Measurements from ENCODE around the gene CLCNKA.
"Not testable (repeated sequence)": the region's sequence is repeated elsewhere in the genome, so short reads cannot be mapped to it uniquely, and the experiment has no call there.

CLCNKA gene

DNA sequence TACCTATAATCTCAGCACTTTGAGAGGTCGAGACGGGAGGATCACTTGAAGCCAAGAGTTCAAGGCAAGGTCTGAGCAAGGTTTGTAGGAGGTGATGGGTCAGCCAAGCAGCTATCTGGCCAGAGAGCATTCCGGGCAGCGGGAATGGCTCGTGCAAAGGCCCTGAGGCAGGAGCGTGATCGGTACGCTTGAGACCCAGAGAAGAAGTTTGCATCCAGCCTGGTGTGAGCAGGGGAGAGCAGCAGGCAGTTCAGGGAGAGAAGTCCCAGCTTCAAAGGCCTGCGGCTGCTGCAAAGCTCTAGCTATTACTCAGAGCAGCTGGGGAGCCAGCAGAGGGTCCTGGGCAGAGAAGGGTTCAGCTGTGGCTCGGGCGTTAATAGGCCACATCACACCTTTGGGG is 22.9 kb upstream of the CLCNKA start:
- DNase-seq, result no peak

DNA sequence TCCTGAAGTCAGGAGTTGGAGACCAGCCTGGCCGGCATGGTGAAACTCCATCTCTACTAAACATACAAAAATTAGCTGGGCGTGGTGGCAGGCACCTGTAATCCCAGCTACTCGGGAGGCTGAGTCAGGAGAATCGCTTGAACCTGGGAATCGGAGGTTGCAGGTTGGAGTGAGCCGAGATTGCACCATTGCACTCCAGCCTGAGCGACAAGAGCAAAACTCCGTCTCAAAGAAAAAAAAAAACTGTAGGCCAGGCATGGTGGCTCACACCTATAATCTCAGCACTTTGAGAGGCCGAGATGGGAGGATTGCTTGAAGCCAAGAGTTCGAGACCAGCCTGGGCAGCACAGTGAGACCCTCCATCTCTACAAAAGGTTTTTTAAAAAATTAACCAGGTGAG is 20.6 kb upstream of the CLCNKA start:
- DNase-seq, result not testable (repeated sequence)

DNA sequence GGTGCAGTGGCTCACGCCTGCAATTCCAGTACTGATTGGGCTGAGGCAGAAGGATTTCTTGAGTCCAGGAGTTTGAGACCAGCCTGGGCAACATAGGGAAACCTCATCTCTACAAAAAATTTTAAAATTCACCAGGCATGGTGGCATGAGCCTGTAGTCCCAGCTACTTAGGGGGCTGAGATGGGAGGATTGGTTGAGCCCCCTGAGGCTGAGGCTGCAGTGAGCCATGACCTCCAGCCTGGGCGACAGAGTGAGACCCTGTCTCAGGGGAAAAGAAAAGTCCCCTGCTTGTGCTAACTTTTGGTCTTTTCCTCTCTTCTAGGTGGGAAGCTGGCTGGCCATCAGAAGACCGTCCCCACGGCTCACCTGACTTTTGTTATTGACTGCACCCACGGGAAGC is 16.2 kb upstream of the CLCNKA start:
- DNase-seq, result no peak

DNA sequence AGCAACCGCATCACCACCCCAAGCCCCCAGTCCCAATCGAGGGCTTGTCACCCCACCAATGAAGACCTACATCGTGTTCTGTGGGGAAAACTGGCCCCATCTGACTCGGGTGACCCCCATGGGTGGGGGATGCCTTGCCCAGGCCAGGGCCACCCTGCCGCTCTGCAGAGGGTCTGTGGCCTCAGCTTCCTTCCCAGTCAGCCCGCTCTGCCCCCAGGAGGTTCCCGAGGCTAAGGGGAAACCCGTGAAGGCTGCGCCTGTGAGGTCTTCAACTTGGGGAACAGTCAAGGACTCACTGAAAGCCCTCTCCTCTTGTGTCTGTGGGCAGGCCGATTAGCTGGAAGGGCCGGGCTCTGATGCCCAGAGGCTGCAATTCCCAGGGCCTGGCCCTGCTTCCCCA is 15.8 kb upstream of the CLCNKA start:
- DNase-seq, result no peak

DNA sequence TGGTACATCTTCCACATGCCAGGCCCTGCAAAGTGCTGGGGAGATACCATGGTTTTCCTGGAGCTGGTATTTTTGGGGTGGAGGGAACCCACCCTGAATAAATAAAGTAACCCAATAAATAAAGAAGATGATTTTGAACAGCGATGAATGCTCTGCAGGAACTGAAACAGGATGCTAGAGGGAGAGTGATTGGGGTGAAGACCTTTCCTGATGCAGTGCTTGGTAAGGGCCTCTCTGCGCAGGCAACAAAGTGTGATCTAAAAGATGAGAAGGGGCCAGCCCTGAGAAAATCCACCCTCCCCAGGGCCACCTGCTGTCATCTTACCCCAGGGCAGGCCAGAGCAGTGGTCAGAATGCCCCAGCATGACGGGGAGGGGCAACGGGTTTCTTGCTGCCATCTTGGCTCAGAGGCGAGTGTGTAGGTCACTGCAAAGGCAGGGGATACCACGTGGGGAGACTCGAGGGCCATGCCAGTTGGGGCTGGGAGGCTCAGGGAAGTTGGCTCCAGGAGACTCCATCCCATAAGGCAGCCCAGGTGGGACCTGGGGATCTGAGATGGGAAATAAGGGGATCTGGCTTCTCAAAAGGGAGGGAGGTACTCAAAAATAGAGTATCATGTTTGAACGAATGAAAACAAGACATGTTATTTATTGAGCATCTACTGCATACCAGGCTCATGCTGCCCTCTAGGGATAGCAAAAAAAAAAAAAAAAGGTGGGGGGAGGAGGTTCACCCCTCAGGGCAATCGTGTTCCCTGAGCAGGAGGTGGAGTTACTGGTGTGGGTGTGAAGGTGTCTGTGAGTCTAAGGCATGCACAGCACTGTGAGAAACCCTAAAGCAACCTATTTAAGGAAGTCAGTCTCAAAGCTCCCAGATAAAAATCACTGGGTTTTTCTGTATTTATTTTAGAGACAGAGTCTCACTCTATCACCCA is 15.0 kb upstream of the CLCNKA start:
- DNase-seq, result no peak

DNA sequence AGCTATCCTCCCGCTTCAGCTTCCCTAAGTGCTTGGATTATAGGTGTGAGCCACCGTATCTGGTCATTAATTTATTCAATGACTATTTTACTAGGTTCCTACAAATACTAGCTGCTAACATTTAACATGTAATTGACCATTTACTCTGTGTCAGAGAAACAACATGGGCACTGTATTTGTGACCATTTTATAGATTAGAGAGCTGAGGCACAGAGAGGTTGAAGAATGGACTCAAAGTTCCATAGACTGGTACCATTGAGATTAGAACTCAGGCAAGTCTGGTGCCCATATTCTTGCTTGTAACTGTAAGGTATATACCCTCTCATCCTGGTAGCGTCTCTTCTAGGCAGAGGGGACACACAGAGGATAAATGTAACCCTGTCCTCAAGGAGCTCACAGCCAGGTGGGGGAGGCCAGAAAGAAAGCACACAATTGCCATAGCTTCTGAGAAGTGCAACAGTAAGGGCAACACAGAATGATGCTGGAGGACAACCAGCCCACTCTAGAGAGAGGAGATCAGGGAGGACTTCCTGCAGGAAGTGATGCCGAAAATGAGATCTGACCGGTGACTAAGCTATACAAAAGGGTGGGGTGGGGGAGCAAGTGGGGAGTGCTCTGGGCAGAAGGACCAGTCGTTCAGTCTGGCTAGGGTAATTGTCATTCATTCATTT is 14.0 kb upstream of the CLCNKA start:
- DNase-seq, result no peak

DNA sequence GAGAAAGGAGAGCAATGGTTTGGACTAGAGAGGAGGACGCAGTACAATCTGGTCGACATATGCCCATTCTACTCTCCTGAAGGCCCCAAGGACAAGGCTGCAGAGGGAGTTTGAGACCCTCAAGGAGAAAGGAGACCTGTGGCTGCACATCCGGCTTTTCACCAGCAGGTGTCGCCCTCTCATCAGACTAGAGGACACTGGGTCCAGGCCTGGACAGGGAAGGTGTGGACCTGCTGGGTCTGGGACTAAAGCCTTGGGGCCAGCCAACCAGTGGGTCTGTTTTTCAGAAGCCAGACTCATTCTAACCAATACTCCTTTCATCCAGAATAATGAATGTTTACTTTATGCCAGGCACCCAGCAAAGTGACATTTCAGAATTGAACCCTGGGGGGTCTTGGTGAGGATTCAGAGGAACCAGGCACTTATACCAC is 12.8 kb upstream of the CLCNKA start:
- no peak for DNase-seq

DNA sequence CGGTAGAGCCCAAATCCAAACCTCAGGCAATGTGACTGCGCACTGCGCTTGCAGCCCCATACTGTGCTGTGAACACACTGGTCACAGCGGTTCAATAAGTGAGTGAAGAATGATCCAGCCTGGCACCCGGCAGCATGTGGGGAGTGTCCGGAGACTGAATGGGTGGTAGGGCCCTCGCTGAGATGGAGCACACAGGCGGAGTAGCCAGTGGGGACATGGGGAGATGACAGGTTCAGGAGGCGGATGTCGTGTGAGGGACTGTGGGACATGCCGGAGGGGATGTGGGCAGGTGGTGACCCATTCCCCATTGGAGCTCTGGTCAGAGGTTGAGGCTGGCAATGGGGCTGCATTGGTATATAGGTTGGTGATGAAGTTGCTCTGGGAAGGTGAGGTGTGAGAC is 12.2 kb upstream of the CLCNKA start:
- no peak for DNase-seq

DNA sequence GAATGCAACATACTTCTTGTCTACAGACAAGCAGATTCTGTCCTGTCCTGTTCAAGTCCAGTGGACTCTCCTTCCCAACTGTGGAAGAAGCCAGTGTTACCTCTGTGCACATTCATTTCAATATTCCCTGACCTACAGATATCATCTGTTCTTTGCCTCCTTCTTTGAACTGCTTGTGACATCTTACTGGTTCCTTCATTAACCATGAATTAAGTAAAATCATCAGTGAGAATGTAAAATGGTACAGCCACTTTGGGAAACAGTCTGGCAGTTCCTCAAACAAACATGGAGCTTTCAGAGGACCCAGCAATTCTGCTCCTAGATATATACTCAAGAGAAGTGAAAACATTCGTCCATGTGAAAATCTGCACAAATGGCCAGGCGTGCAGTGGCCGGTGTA is 11.0 kb upstream of the CLCNKA start:
- DNase-seq, result no peak

DNA sequence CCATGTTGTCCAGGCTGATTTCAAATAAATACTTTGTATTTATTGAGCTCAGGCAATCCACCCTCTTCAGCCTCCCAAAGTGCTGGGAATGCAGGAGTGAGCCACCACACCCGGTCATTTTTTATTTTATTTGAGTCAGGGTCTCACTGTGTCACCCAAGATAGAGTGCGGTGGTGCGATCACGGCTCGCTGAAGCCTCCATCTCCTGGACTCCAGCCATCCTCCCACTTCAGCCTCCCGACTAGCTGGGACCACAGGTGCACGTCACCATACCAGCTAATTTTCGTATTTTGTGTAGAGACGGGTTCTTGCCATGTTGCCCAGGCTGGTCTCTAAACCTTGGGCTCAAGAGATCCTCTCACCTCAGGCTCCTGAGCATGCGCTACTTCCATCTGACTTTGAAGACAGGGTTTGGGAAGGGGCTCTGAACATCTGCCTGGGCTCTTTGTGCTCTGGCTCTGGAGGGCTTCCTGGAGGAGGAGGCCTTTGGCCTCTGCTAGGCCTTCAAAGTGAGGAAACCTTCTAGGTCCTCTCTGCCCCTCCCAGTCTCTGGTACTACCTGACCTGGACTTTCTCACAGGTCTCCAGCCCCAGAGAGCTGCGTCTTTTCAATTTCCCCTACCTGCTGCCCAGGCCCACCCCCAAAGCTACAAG is 9.8 kb upstream of the CLCNKA start:
- no peak for DNase-seq

DNA sequence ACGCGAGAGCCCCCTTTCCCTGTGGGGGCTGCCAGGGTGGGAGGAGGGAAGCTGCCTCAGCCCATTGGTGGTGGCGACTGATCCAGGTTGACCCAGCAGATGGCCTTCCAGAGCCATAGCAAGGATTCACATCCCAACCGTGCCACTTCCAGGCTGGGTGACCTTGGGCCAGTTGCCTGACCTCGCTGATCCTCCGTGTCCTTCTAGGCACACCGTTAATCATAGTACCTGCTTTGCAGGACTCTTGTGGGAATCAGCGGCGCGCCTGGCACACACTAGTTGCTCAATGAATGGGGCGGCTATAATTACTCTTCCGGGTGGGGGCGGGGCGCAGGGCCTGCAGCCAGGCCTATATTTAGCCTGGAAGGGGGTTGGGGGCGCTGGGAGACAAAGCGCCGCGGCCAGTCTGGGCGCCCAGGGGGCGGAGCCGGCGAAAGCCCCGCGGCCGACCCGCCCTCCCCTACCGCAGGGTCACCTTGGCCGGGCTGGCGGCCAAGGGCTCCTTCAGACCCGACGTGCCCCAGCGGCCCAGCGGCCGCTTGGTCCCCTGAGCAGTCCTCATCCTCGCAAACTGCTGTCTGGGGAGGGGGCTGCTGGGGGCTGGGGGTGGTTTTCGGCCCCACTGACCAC is 9.1 kb upstream of the CLCNKA start:
- no peak for DNase-seq

DNA sequence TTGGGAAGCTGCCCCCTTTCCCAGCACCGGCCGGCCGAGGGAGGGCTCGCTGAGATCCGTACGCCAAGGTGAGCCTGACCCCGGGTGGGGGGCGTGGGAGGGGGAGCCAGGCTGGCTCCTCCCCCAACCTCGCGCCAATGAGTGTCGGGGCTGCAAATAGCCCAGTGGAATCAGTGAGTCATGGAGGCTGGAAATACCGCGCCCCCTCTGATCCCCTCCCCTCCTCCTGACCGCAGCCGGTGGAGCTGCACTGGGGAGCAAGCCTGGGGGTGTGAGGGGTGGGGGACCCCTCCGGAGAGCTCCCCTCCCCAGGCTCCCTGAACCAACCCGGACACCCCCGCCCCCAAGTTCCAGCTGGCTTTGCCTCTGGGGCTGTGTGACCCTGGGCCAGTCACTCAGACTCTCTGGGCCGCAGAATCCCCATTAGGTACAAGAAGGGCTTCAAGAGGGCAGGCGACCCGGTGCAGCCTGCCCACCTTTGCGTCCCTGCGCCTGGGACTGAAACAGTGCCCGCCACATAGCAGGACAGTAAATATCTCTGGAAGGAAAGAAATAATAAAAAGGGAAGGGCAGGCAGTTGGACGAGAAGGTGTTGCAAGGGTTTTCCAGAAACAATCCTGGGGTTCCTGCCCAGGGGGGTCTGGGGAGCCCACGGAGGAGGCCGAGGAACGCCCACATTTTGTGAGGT is 8.5 kb upstream of the CLCNKA start:
- no peak for DNase-seq

DNA sequence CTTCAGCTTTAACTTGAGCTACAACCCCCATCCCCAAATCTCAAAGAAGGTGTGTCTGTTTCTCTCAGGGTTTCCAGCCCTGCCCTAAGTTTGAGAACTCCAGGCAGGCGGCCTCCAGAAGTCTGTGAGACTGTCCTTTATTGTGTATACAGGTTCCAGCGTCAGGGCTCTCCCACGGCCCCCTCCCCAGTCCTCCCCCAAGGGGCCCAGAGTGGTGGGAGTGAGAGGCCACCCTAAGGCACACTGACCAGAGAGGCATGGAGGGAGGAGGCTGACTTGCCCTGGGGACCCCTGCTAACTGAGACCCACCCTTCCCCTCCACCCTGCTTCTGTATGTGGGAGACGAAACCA is 8.0 kb upstream of the CLCNKA start:
- DNase-seq, result no peak

DNA sequence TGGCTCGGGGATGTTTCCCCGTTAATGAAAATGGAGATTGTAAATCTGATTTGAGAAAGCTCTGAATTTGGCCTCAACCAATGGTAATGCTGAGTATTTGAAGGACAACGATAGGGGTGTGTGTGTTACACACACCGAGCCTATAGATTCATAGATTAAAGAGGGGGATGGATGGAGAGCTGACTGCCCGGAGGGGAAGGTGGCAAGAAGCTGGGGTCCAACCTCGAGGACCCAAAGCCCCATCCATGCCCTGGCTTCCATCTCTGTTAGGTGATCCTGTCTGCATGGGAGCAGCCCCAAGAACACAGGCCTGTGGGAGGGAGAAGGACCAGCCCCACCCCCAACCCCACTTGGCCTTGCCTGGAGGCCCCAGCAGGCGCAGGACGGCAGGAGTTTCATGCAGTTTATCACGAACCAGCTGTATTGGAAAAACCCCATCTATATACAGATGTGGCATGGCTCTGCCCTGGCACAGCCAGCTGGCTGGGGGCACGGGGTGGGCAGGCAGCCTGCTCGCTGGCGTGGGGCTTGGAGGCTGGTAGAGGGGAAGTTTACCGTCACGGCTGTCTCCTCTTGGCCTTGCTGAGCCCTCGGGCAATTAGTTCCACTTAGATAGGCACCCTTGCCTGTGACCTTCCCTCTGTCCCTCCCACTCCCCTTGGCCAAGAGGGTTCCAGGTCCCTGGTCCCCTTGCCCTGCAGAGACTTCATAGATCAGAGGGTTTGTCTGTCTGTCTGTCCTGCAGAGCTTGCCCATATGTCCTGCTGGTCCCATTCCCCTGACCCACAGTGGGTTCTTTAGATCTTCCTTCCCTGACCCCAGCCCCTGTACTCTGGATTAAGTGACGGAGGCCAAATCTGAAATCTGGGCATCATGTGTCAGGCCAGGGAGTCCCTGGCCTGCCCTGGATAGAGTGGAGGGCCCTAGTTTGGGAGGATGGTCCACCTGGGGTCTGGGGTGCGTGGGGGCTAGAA is 7.0 kb upstream of the CLCNKA start:
- no peak for DNase-seq

DNA sequence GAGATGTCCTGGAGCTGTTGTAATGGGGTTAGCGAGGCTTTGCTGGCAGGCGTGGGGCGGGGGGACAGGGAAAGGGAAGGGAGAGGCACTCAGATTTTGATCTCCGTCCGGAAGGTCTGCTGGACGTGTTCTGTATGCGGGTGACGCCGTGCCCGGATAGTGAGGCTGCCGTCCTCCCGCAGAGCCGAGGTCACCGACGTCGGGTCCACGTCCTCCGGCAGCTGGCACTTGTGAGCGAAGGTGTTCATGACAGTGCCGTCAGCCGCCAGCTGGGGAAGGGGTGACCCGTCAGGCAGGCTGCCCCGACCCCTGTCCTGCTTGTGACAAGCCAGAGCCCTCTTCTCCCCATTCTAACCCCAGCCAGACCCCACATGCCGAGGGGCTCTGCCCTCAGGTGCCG is 6.3 kb upstream of the CLCNKA start:
- DNase-seq, result no peak

DNA sequence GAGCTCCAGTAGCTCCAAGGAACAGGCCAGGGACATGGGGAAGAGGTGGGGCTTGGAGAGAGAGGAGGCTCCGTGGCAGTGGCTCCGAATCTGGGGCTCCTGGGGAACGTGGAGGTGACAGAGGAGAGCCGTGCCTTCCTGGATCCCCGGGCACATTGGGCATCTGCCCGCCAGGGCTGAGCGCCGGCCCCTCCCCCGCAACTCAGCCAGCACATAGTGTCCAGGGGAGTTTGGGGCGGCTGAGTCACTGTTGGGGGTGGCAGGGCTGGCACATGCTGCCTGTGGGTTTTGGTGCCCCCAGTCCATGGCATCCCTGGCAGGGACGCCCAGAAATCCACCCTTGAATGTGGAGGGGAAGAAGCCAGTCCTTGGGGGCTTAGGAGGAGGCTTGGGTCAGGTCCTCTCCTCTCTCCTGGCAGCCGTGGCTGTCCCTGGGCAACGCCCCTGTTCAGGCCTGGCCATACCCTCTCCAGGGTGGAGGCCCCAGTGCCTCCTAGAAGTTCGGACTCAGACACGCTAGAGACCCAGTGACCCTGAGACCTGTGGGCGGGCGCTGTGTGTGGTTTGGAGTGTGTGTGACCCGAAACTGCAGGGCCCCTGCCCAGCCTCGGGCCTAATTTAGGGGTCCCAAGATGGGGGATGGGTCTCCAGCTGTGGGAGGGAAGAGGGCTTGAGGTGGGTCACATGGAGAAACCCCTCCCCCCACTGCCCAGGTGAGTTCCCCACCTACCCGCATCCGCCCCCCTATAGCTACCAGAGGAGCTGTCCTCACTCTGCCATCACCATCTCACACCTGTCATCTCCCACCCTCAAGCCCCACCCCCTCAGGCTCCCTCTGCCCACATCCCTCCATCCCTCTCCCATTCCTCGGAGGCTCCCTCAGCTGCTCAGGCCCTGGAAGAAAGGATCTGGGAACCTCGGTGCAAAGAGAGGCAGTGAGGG is 5.6 kb upstream of the CLCNKA start:
- DNase-seq, result no peak

DNA sequence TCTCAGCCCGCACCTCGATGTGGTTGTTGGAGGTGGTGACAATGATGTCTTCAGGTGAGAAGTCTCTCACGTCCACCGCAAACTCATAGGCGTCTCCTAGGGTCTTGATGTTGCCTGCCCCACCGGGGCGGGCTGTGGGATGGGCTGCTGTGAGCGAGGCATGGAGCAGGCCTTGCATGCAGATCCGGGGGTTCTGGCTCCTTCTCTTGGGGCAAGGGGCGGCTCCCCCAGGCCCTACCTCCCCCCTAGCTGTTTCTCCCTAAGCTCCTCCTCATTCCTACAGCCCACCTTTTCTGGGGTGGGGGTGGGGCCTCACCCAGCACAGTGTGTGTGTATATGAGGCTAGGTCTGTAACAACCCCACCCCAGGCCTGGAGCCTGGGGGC is 4.8 kb upstream of the CLCNKA start:
- no peak for DNase-seq

DNA sequence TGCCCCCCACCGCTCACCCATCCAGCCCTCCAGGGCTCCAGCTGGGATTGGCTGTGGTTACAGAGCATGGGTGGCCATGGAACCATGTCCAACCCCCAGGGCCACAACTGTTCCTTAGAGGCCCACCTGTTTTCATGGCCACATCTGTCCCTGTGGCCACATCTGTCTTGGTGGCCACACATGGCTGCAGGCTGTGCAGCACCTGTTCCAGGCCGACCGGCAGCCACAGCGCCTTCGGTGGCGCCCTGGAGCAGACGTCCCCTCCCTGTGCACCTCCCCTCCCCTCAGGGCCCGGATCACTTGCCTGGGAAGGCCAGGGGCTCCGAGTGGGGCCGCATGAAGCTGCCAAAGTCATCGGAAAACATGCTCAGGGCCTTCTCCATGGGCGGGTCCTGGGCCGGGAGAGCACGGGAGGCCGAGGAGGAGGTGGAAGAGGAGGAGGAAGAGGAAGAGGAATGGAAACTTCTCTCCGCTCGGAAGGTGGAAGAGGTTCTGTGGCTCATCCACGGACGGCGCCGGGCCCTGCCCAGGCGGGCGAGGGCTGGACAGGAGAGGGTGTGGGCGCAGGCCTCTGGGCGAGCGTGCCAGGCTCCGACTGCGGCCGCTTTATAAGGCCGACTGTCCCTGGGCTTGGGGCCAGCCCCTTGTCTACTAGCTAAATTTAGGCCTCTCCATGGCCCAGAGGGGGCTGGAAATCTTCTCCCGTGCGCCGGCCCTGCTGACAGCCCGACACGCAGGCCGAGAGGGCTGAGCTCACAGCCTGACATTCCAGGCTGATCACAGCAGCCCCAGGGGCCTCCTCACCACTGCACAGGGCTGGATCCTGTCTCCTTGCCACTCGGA is 4.2 kb upstream of the CLCNKA start, which contains the start of gene HSPB7:
Gene HSPB7 (minus strand): TSS at position 583 of the 843 bp plus-strand sequence. CDS start 80 bp downstream, at position 503.
- DNase-seq, result no peak

DNA sequence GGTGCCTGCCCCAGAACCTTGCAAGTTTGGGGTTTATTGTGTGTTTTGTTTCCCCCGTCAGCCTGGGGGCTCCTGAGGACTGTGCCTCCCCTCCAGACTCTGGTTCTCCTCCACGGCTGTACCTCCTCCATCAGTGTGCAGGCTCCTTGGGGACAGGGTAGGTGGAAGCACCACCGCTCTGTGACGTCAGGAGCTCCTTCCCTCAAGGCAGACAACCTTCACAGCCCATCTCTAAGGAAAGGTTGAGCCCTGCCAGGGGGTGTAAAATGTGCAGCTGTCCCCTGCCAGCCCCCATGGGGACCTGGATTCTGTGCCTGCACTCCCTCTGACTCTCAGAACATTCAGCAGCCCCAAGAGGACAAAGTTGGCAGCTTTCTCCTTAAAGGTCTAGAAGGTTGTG is 3.5 kb upstream of the CLCNKA start:
- DNase-seq, result no peak
